Activated T-helper 17 cell treated with anti-CD3 and anti-CD28 coated beads, Interleukin-2, amount 50 U/mL, for 72 hours (primary cell): ENCODE results near the gene TBC1D3I. TPM values are rescaled to one million over a fixed set of nuclear protein-coding genes. Genes with fewer than 3 reads are reported as not detected.
A peak's percentile ranks its signal among the peaks of the same experiment; 100 is the strongest.
"Not testable (repeated sequence)": the region's sequence is repeated elsewhere in the genome, so short reads cannot be mapped to it uniquely, and the experiment has no call there.

Experiments used
- ATAC-seq: fragments of 150-1000 bp; cut with Tn5 transposase; replicated peaks from 2 replicates; pipeline ENCODE4 v1.10.0; 2021; ENCODE audit warnings: mild to moderate bottlenecking, moderate library complexity
- H3K27ac Mint-ChIP-seq: one replicate; pipeline ENCODE4 v1.8.0; 2022; ENCODE audit warnings: mixed read lengths
- H3K27me3 Mint-ChIP-seq: one replicate; pipeline ENCODE4 v1.8.0; 2022; ENCODE audit warnings: mixed read lengths
- H3K36me3 Mint-ChIP-seq: one replicate; pipeline ENCODE4 v1.8.0; 2022; ENCODE audit warnings: low read depth, mild to moderate bottlenecking, mixed read lengths
- H3K4me1 Mint-ChIP-seq: one replicate; pipeline ENCODE4 v1.8.0; 2022; ENCODE audit warnings: mixed read lengths
- H3K4me3 Mint-ChIP-seq: one replicate; pipeline ENCODE4 v1.8.0; 2022; ENCODE audit warnings: mild to moderate bottlenecking, mixed read lengths
- H3K9me3 Mint-ChIP-seq: one replicate; pipeline ENCODE4 v1.8.0; 2022; ENCODE audit warnings: mixed read lengths
- total RNA-seq, 2 donors: library from RNA; stranded (reverse); gene quantifications; one replicate each; pipeline ENCODE4 v1.2.3, GENCODE V29; 2022

The TBC1D3I gene
- total RNA-seq, 2 donors from 2014 or later = 0.43 to 1.8 TPM

DNA sequence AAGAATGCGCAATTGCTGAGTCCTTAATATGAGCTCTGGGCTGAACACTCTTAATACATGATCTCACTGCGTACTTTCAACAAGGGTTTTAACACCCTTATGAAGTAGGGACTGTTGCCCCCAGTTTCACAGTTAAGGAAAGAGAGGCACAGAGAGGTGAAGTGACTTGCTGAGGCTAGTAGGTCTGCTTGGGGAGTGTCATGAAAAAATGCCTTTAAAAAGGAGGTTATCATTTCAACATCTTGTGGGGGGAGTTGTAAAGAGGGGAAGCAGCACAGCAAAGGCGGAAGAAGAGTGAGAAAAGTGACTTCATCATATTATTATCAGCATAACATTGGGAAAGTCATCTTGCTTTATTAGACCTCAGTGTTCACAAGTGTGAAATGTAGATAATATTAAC is 51.4 kb downstream of the TBC1D3I start:
- Mint-ChIP-seq H3K36me3 (no peaks in the 10 kb centered on the region), H3K4me3 (no peak overlapping the region), H3K27ac (no peak overlapping the region), H3K9me3 (no peaks in the 10 kb centered on the region), H3K27me3 (peaks cover 30% of the 10 kb centered on the region), H3K4me1 (no peaks in the 10 kb centered on the region)
- no peak for ATAC-seq

DNA sequence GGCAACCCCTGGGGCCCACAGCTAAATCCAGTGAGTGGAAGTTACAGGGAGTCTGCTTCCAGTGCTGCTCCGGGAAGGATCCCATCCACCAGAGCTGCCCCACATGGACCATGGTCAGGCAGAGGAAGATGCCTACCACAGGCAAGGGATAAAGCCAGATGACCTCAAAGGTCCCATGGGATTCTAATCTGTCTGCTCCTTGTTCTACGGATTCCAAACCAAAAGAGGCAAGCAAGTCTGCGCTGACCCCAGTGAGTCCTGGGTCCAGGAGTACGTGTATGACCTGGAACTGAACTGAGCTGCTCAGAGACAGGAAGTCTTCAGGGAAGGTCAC is 52.1 kb downstream of the TBC1D3I start:
- Mint-ChIP-seq H3K27ac (no peak overlapping the region), H3K4me3 (no peak overlapping the region), H3K4me1 (no peaks in the 10 kb centered on the region), H3K36me3 (no peaks in the 10 kb centered on the region), H3K27me3 (peaks cover 29% of the 10 kb centered on the region), H3K9me3 (no peaks in the 10 kb centered on the region)
- no peak for ATAC-seq

DNA sequence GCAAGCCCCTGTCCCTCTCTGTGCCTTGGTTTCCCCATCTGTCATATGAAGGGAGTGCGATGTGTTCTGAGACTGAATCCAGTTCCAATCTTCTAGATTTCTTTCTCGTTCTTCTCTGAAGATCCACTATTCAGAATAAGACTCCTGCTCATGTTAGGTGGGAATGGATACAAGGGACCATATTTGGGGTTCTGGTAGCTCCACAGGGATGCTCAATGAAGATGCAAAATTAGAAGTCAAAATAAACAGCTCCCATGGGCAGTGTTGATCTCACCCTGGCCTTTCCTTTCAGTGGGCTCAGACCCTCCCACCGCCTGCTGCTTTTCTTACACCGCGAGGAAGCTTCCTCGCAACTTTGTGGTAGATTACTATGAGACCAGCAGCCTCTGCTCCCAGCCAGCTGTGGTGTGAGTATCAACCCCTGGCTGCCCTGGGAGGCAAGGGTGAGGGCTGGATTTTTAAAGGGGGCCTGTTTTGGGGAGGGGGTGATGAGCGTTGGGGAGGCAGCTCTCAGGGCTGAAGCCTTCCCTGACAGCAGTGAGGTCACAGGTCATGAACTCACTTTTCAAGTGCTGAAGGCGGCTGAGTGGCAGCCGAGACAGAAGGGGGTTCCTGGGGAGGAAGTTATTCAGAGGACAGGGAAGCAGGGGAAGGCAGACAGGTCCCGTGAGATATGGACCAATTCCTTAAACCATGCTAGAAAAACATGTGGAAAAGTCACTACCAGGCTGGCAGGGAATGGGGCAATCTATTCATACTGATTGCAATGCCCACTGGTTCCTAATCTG is 52.7 kb downstream of the TBC1D3I start:
- H3K36me3 Mint-ChIP-seq, H3K9me3 Mint-ChIP-seq, ATAC-seq, H3K27ac Mint-ChIP-seq, H3K4me3 Mint-ChIP-seq, H3K4me1 Mint-ChIP-seq: not testable (repeated sequence)
- H3K27me3 Mint-ChIP-seq = peaks cover 30% of the 10 kb centered on the region

DNA sequence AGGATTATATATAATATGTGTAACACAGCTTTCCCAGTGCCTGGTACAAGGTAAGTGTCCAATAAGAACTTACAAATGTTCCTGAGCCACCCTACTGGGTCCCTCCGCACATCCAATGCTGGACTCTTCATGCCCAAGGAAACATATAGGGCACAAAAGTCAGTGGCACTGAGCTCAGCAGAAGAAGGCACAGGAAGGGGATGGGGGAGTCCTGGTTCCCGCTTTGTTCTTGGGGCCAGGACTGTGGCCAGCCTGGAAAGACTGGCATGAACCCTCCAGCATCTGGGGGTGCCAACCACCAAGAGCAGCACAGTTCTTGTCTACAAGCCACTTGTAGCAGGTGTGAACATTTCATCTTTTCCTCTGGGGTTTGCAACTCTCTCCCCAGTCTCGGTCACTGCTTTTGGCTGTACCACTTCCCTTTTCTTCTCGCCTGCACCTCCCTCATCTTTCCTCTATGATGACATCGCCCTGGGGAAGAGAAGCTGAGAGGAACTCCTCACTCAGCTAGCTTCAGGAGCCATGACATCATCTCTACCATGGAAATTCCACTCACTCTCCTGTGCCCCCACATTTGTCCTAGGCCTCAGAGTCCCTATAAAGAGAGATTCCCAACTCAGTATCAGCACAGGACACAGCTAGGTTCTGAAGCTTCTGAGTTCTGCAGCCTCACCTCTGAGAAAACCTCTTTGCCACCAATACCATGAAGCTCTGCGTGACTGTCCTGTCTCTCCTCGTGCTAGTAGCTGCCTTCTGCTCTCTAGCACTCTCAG is 53.7 kb downstream of the TBC1D3I start, which contains the start of gene CCL4L2:
Gene CCL4L2, plus strand, starts transcription at position 625 of the 773 bp plus-strand sequence.
- H3K27ac Mint-ChIP-seq, H3K9me3 Mint-ChIP-seq, H3K36me3 Mint-ChIP-seq, H3K4me1 Mint-ChIP-seq, H3K4me3 Mint-ChIP-seq, ATAC-seq: not testable (repeated sequence)
- peaks cover 34% of the 10 kb centered on the region for H3K27me3 Mint-ChIP-seq

DNA sequence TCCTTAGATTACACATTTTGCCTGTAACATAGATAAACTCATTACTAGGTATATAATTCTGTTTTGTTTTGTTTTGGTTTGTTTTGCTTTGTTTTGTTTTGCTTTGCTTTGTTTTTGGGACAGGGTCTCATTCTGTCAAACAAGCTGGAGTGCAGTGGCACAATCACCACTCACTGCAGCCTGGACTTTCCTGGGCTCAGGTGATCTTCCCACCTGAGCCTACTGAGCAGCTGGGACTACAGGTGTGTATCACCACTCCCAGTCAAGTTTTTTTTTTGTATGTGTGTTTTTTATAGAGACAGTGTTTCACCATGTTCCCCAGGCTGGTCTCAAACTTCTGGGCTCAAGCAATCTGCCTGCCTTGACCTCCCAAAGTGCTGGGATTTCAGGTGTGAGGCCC is 54.8 kb downstream of the TBC1D3I start:
- Mint-ChIP-seq H3K4me1 (no peaks in the 10 kb centered on the region), H3K36me3 (no peaks in the 10 kb centered on the region), H3K4me3 (no peak overlapping the region), H3K27ac (no peak overlapping the region), H3K9me3 (no peaks in the 10 kb centered on the region), H3K27me3 (peaks cover 34% of the 10 kb centered on the region)
- ATAC-seq = no peak

DNA sequence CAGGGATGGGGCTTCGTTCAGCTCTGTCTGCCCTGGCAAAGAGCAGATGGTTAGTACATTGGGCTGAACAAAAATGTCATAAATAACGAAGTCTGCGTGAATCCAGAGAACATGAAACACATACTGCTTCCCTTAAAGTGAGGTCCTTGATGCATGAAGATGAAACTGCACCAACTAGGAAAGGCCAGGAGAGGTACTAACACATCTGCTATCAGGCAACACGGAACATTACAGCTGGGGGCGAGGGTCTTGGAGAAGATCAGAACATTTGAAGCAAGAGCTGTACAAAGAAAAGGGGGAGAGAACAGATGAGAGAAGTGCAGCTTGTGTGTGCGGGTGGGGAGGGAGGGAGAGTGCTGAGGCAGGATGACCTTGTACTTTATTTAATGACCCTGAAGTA is 57.0 kb downstream of the TBC1D3I start:
- H3K27ac Mint-ChIP-seq, H3K4me1 Mint-ChIP-seq, ATAC-seq, H3K36me3 Mint-ChIP-seq, H3K4me3 Mint-ChIP-seq, H3K9me3 Mint-ChIP-seq: not testable (repeated sequence)
- peaks cover 28% of the 10 kb centered on the region for H3K27me3 Mint-ChIP-seq

DNA sequence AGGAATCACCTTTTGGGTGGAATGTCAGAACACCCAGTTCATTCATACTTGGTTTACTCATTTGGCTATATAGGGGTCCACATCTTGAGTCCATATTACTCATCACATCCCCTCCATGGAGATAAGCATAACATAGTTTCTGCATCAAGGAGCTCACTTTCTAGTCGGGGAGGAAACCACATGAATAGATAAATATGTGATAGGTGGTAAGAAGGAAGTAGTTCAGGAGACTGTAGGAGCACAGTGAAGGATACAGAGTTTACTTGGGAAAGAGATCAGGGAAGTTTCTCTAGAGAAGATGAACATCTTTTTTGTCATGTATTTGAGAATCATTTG is 57.9 kb downstream of the TBC1D3I start:
- H3K27ac Mint-ChIP-seq, H3K4me3 Mint-ChIP-seq, H3K36me3 Mint-ChIP-seq, H3K4me1 Mint-ChIP-seq, H3K9me3 Mint-ChIP-seq: not testable (repeated sequence)
- peaks cover 31% of the 10 kb centered on the region for H3K27me3 Mint-ChIP-seq
- ATAC-seq = peak; percentile 37

DNA sequence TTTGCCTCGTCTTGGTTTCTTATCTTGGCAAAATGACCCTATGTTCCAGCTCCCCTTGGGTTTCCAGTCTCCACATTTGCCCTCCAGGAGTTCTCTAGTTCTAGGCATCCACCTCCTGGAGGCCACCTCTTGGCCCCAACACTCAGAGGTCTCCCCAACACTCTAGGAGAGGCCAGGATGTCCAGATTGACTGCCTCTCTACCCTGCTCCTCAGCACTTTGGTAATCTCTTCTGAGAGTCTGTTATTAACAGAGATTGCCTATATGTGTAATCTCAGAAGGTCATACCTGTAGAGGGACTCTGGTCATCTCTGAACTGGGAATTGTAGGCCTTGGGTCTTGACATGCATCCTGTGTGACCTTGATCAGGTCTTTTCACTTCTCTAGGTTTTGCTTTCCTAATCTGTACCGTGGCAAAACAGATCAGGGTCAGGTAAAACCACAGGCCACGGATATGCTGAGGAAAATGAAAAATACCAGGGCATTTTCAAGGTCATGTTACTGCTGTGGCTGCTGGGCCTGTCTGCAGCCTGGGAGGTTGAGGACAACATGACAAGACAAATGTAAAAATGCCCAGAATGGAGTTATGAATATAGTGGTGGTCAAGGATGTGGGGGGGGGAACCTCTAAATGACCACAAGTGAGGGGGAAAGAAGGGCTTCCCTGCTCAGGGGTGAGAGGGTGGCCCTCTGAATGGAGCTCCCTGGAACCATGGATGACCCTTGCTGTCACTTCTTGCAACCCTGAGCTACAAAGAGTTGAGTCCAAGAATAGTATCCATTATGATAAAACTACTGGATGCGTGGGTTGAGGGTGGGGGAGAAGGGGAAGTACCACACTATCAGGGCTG is 58.5 kb downstream of the TBC1D3I start:
- no peaks in the 10 kb centered on the region for H3K4me1 Mint-ChIP-seq
- no peak overlapping the region for H3K27ac Mint-ChIP-seq
- H3K4me3 Mint-ChIP-seq = no peak overlapping the region
- no peaks in the 10 kb centered on the region for H3K36me3 Mint-ChIP-seq
- peaks cover 33% of the 10 kb centered on the region for H3K27me3 Mint-ChIP-seq
- no peaks in the 10 kb centered on the region for H3K9me3 Mint-ChIP-seq
- ATAC-seq = peak; percentile 24

DNA sequence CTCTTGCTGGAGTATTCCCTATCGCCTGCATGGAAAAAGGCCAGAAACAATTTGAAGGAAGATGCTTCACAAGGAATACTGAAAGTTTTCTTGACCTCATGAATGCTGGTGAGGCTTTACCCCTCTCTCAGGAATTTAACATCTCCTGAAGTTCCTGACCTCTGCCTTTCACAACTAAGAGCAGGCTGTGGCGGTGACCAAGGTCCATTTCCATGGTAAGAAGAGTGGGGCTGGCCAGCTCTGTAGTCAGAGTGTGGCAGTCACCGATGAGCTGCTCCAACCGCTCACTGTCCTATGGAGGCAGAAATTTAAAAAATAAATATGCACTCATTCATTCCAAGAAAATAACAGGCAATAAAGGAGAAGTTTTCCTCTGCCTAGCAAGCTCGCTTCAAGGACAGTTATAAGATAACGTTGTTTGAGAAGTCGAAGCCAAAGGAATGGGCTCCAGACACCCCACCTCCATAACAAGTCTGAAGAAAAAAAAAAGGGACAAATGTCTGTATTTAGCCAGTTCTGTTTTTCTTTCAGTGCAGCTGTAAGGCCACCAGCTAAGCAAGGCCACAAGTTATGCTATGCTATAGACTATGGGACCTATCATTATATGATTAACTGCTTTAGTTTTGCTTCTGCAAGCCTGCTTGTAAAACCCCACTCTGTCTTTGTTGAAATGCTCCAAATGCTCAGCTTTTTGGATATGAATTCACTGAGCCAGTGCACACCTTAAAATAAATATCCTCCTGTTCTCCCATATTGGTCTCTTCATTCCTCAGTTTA is 59.5 kb downstream of the TBC1D3I start:
- Mint-ChIP-seq H3K36me3 (no peaks in the 10 kb centered on the region), H3K27ac (no peak overlapping the region), H3K4me1 (no peaks in the 10 kb centered on the region), H3K4me3 (no peak overlapping the region), H3K9me3 (no peaks in the 10 kb centered on the region), H3K27me3 (peaks cover 33% of the 10 kb centered on the region)
- no peak for ATAC-seq

Other genes with a start within 250 kb of the TBC1D3I start
- gene CCL23, start 246.6 kb downstream of the TBC1D3I start, total RNA-seq = not detected
- not detected for gene CCL18, start 200.3 kb downstream of the TBC1D3I start, total RNA-seq
- gene CCL3, start 174.4 kb downstream of the TBC1D3I start, total RNA-seq = 100 to 1,000 TPM in 1 of 2 donors, 10 to 100 TPM in 1; 75.4 to 108 TPM
- gene CCL4, start 160.7 kb downstream of the TBC1D3I start, total RNA-seq = 10 to 100 TPM; 26.1 to 73.9 TPM
- gene TBC1D3B, start 87.9 kb downstream of the TBC1D3I start, total RNA-seq = 10 to 100 TPM in 1 of 2 donors, 1 to 10 TPM in 1; 6.1 to 24.0 TPM
- 1 to 10 TPM; 5.1 to 8.5 TPM for gene CCL3L1, start 67.8 kb downstream of the TBC1D3I start, total RNA-seq
- 1 to 10 TPM; 2.3 to 5.5 TPM for gene CCL4L2, start 53.5 kb downstream of the TBC1D3I start, total RNA-seq
- gene TBC1D3G, start 59.3 kb upstream of the TBC1D3I start, total RNA-seq = not detected
- not detected for gene TBC1D3H, start 123.9 kb upstream of the TBC1D3I start, total RNA-seq
- 10 to 100 TPM; 47.9 to 57.6 TPM for gene ZNHIT3, start 222.1 kb upstream of the TBC1D3I start, total RNA-seq